Caco-2 (cell line): ENCODE results near the gene ARPC5. TPM values are rescaled to one million over a fixed set of nuclear protein-coding genes. Genes with fewer than 3 reads are reported as not detected.
"Not testable (repeated sequence)": the region's sequence is repeated elsewhere in the genome, so short reads cannot be mapped to it uniquely, and the experiment has no call there.

Experiments
- Bru-seq: library from RNA; stranded (reverse); fragments of 400-500 nt; gene quantifications from one replicate; lab custom pipeline; 2021; lab: Mats Ljungman, UMichigan
- BruChase-seq, 2 experiments: library from RNA; stranded (reverse); fragments of 400-500 nt; gene quantifications; one replicate each; lab custom pipeline; 2021; lab: Mats Ljungman, UMichigan
- BruUV-seq: library from RNA; stranded (reverse); fragments of 400-500 nt; replicated peaks from 2 replicates; lab custom pipeline; 2021; lab: Mats Ljungman, UMichigan
- CTCF ChIA-PET: fragments of 300-600 bp; sonication (Branson Sonifier 250); formaldehyde crosslinking; loops from one replicate; lab custom pipeline; 2022; ENCODE audit warnings: antibody characterized with exemption; lab: Charles Lee
- POLR2A ChIA-PET: fragments of 300-600 bp; sonication (Branson Sonifier 250); formaldehyde crosslinking; loops from one replicate; lab custom pipeline; 2022; ENCODE audit warnings: antibody characterized with exemption; lab: Charles Lee
- DNase-seq, 2 experiments: peaks; one replicate each; pipeline versions ENCODE4 v3.0.0 to v3.0.0-alpha.2; 2020 to 2022
- H3K27me3 ChIP-seq: replicated peaks from 2 replicates; pipeline ENCODE4 v1.6.0; 2011; ENCODE audit warnings: low read length; ENCODE audit not compliant: control insufficient read depth, insufficient read depth
- H3K36me3 ChIP-seq: 2 replicates; pipeline ENCODE4 v1.5.1; 2011; ENCODE audit warnings: low read length; ENCODE audit not compliant: control insufficient read depth, insufficient read depth
- H3K4me1 ChIP-seq: fragments of 250-450 bp; sonication (Bioruptor Pico); 2 replicates; pipeline ENCODE4 v1.5.1; 2020; ENCODE audit warnings: mild to moderate bottlenecking
- H3K4me3 ChIP-seq: 2 replicates; pipeline ENCODE4 v1.5.1; 2011; ENCODE audit warnings: low read depth, mild to moderate bottlenecking, control low read depth, low read length
- H3K9me3 ChIP-seq: fragments of 250-450 bp; sonication (Bioruptor Pico); 2 replicates; pipeline ENCODE4 v1.5.1; 2020; ENCODE audit warnings: mild to moderate bottlenecking, moderate library complexity
- H3K27ac Mint-ChIP-seq: one replicate; pipeline ENCODE4 v1.8.0; 2022; ENCODE audit warnings: mixed read lengths; ENCODE audit not compliant: unreplicated experiment
- H3K27me3 Mint-ChIP-seq: one replicate; pipeline ENCODE4 v1.8.0; 2022; ENCODE audit warnings: mixed read lengths; ENCODE audit not compliant: insufficient read depth, unreplicated experiment
- H3K36me3 Mint-ChIP-seq: one replicate; pipeline ENCODE4 v1.8.0; 2022; ENCODE audit warnings: mild to moderate bottlenecking, mixed read lengths; ENCODE audit not compliant: insufficient read depth, unreplicated experiment
- H3K4me1 Mint-ChIP-seq: one replicate; pipeline ENCODE4 v1.8.0; 2022; ENCODE audit warnings: low read depth, mixed read lengths; ENCODE audit not compliant: unreplicated experiment
- H3K4me3 Mint-ChIP-seq: one replicate; pipeline ENCODE4 v1.8.0; 2022; ENCODE audit warnings: mild to moderate bottlenecking, moderate library complexity, mixed read lengths; ENCODE audit not compliant: unreplicated experiment
- H3K9me3 Mint-ChIP-seq: one replicate; pipeline ENCODE4 v1.8.0; 2022; ENCODE audit warnings: mixed read lengths; ENCODE audit not compliant: unreplicated experiment
- CTCF ChIP-seq, 2 experiments: fragments of 200-600 bp in 1 of 2; IDR thresholded peaks; 1 replicate in 1 of 2; 2 replicates in 1 of 2; pipeline versions ENCODE4 v1.5.1 to v1.8.0; 2011 to 2022; ENCODE audit warnings: antibody characterized with exemption in 1 of 2, control low read depth in 1 of 2, inconsistent platforms in 1 of 2, low read depth in 1 of 2, low read length in 1 of 2, mild to moderate bottlenecking in 1 of 2, moderate library complexity in 1 of 2; ENCODE audit not compliant: insufficient read depth in 1 of 2, severe bottlenecking in 1 of 2, unreplicated experiment in 1 of 2
- intact Hi-C: fragments of 100-400 bp; cut with micrococcal nuclease; formaldehyde crosslinking; loops from one replicate; pipeline ENCODE4 v1.10.0; 2022; ENCODE audit not compliant: unreplicated experiment
- long read RNA-seq: library from polyadenylated mRNA; stranded (forward); transcript quantifications from one replicate; pipeline ENCODE4 v2.0.0, GENCODE V29; 2022
- total RNA-seq: library from RNA; stranded (reverse); gene quantifications from 2 replicates; pipeline ENCODE4 v1.2.3, GENCODE V29; 2022

The ARPC5 gene
- 123 and 135 TPM in 2 replicates for total RNA-seq
- percentile 96 among the genes with signal in this experiment for Bru-seq, nascent RNA
- BruChase-seq, experiment 1, labeled RNA remaining after a 2-hour chase, result percentile 96 among the genes with signal in this experiment
- percentile 98 among the genes with signal in this experiment for BruChase-seq, experiment 2, labeled RNA remaining after a 6-hour chase
- long read RNA-seq, full-length matches to known transcripts, result 618 of 629 reads
- long read RNA-seq, partial matches to known transcripts, result 7 of 629 reads
- long read RNA-seq, other reads (novel, unspliced or antisense), result 4 of 629 reads

- Mint-ChIP-seq H3K27me3 (no peaks in the 10 kb centered on the region), H3K4me1 (peaks cover 16% of the 10 kb centered on the region), H3K36me3 (peaks cover 24% of the 10 kb centered on the region), H3K27ac (peak within 1 kb of the TSS; percentile 90), H3K9me3 (no peaks in the 10 kb centered on the region), H3K4me3 (peak within 1 kb of the TSS; percentile 91)
- no peaks in the 10 kb centered on the region for H3K36me3 ChIP-seq
- CTCF ChIA-PET, result interaction anchor here (0.6 kb wide), 1 partner anchor 205 kb away, joined by 3 read pairs; no protein-coding TSS in a partner anchor
- H3K27me3 ChIP-seq, result no peaks in the 10 kb centered on the region
- no TSS peak for BruUV-seq
- intact Hi-C loops, result loop anchor here (2.0 to 10.0 kb wide), 3 partner anchors 177 to 419 kb away; partner anchors contain the start of gene TSEN15
- POLR2A ChIA-PET, result interaction anchor here (0.5 to 0.7 kb wide), 3 partner anchors 20 to 416 kb away, joined by 3 read pairs; partner anchors contain the start of gene TSEN15
- peak; percentile 96 to 97 for DNase-seq
- peak within 1 kb of the TSS; percentile 78 for H3K4me3 ChIP-seq
- no peak for TF ChIP-seq CTCF (IDR thresholded peaks at IDR 0.05; ENCODE audit: insufficient read depth in 1 of 2, low read depth in 1 of 2, low read length in 1 of 2, severe bottlenecking in 1 of 2, unreplicated experiment in 1 of 2)
- no peaks in the 10 kb centered on the region for H3K9me3 ChIP-seq
- peaks cover 41% of the 10 kb centered on the region for H3K4me1 ChIP-seq
These were observed at the start of gene ARPC5 for GRCh38 chr1:183635606-183636333. Gene ARPC5, minus strand, starts transcription at chr1:183635783. Its CDS starts 124 bp downstream, at chr1:183635659.

GRCh38 chr1:183685112-183685713 lies 49.6 kb upstream of the ARPC5 start:
- Histone ChIP-seq H3K4me1 (peaks cover 9% of the 10 kb centered on the region; the same call in 1 of the 2 replicates), H3K4me3 (no peak overlapping the region), H3K9me3 (no peaks in the 10 kb centered on the region), H3K36me3 (no peaks in the 10 kb centered on the region), H3K27me3 (no peaks in the 10 kb centered on the region)
- peak in 1 of 2 experiments; percentile 64 for DNase-seq
- Mint-ChIP-seq H3K4me1 (peaks cover 13% of the 10 kb centered on the region), H3K27ac (no peak overlapping the region), H3K4me3 (no peak overlapping the region), H3K9me3 (peaks cover 19% of the 10 kb centered on the region), H3K27me3 (no peaks in the 10 kb centered on the region), H3K36me3 (no peaks in the 10 kb centered on the region)
- peak; percentile 60 to 80 for TF ChIP-seq CTCF (IDR thresholded peaks at IDR 0.05; ENCODE audit: insufficient read depth in 1 of 2, low read depth in 1 of 2, low read length in 1 of 2, severe bottlenecking in 1 of 2, unreplicated experiment in 1 of 2)
- intact Hi-C loops, result loop anchor here (1.0 to 2.0 kb wide), 5 partner anchors 14 to 231 kb away; no protein-coding TSS in a partner anchor
- POLR2A ChIA-PET, result interaction anchor here (0.6 kb wide), 3 partner anchors 14 to 350 kb away, joined by 3 read pairs; no protein-coding TSS in a partner anchor
- no TSS peak for BruUV-seq
- CTCF ChIA-PET, result interaction anchor here (0.6 to 2.2 kb wide), 28 partner anchors 9 to 1118 kb away, joined by 3 to 31 read pairs (median 4); partner anchors contain the start of gene APOBEC4

- Mint-ChIP-seq H3K9me3 (peaks cover 19% of the 10 kb centered on the region), H3K4me1 (peaks cover 21% of the 10 kb centered on the region)
- H3K4me1 ChIP-seq, H3K4me3 ChIP-seq, H3K36me3 Mint-ChIP-seq, H3K27ac Mint-ChIP-seq, CTCF ChIA-PET, H3K27me3 ChIP-seq, POLR2A ChIA-PET, H3K27me3 Mint-ChIP-seq, H3K9me3 ChIP-seq, H3K36me3 ChIP-seq, intact Hi-C loops, BruUV-seq, H3K4me3 Mint-ChIP-seq, DNase-seq: not testable (repeated sequence)
These were observed 43.8 kb upstream of the ARPC5 start for GRCh38 chr1:183679363-183679762.
